ENCODE data around the gene EN1. TPM values are rescaled to one million over a fixed set of nuclear protein-coding genes. Genes with fewer than 3 reads are reported as not detected.
A peak's percentile ranks its signal among the peaks of the same experiment; 100 is the strongest.

The EN1 gene
- polyA plus RNA-seq (2013, experiment 1 of 2; ENCODE audit: insufficient read length) = 30.3 TPM
- polyA plus RNA-seq (2013, experiment 2 of 2; ENCODE audit: insufficient read length) = 40.4 TPM

GRCh38 chr2:118846953-118847761 lies at the start of gene EN1:
TSS of gene EN1 (minus strand) at chr2:118847648. CDS start at chr2:118847167, 481 bp downstream.
- DNase-seq = peak; percentile 67

- no peak for DNase-seq
These were observed 45.7 kb upstream of the EN1 start for GRCh38 chr2:118893100-118893499.

- DNase-seq = no peak
These were observed 42.5 kb upstream of the EN1 start for GRCh38 chr2:118889995-118890394.

- DNase-seq = no peak
These were observed 36.3 kb upstream of the EN1 start for GRCh38 chr2:118883792-118884191.

GRCh38 chr2:118882693-118883336 lies 35.4 kb upstream of the EN1 start:
- peak; percentile 57 for DNase-seq

- DNase-seq = peak; percentile 25
These were observed 34.2 kb upstream of the EN1 start for GRCh38 chr2:118881490-118882129.

GRCh38 chr2:118880501-118880900 lies 33.1 kb upstream of the EN1 start:
- DNase-seq = no peak

GRCh38 chr2:118878531-118879149 lies 31.2 kb upstream of the EN1 start:
- DNase-seq = no peak

- DNase-seq = no peak
These were observed 27.9 kb upstream of the EN1 start for GRCh38 chr2:118875318-118875717.

- no peak for DNase-seq
These were observed 26.9 kb upstream of the EN1 start for GRCh38 chr2:118874324-118874723.

- peak; percentile 71 for DNase-seq
These were observed 17.7 kb upstream of the EN1 start for GRCh38 chr2:118865106-118865505.

- DNase-seq = no peak
These were observed 16.8 kb upstream of the EN1 start for GRCh38 chr2:118864207-118864606.

GRCh38 chr2:118861731-118862130 lies 14.3 kb upstream of the EN1 start:
- peak; percentile 53 for DNase-seq

GRCh38 chr2:118861242-118861641 lies 13.8 kb upstream of the EN1 start:
- DNase-seq = no peak

GRCh38 chr2:118860506-118860905 lies 13.1 kb upstream of the EN1 start:
- DNase-seq = no peak

- DNase-seq = no peak
These were observed 11.8 kb upstream of the EN1 start for GRCh38 chr2:118859157-118859770.

GRCh38 chr2:118858485-118859156 lies 11.2 kb upstream of the EN1 start:
- no peak for DNase-seq

GRCh38 chr2:118857677-118858484 lies 10.4 kb upstream of the EN1 start:
- no peak for DNase-seq

GRCh38 chr2:118856978-118857676 lies 9.7 kb upstream of the EN1 start:
- DNase-seq = no peak

- DNase-seq = no peak
These were observed 9.0 kb upstream of the EN1 start for GRCh38 chr2:118856330-118856977.

Data from fibroblast of skin of back (primary cell).